MM.1S (cell line): ENCODE measurements around the gene FA2H.
"Not testable (repeated sequence)": the region's sequence is repeated elsewhere in the genome, so short reads cannot be mapped to it uniquely, and the experiment has no call there.

Experiments used
- DNase-seq: peaks from one replicate; pipeline ENCODE4 v3.0.0-alpha.2; 2015
- H2AFZ ChIP-seq: fragments of 300-600 bp; sonication (generic); 2 replicates; pipeline ENCODE4 v1.6.0; 2016; ENCODE audit warnings: antibody characterized with exemption, low read length
- H3F3A ChIP-seq: fragments of 300-600 bp; sonication (generic); 2 replicates; pipeline ENCODE4 v1.6.1; 2016; ENCODE audit warnings: mild to moderate bottlenecking, antibody characterized with exemption, low read length, moderate library complexity, mixed read lengths; ENCODE audit not compliant: insufficient read depth
- H3K27ac ChIP-seq: fragments of 300-600 bp; sonication (generic); 2 replicates; pipeline ENCODE4 v1.5.1; 2016; ENCODE audit warnings: mild to moderate bottlenecking, low read length
- H3K27me3 ChIP-seq: fragments of 300-600 bp; sonication (generic); replicated peaks from 2 replicates; pipeline ENCODE4 v1.6.0; 2016; ENCODE audit warnings: low read length; ENCODE audit not compliant: insufficient read depth
- H3K36me3 ChIP-seq: fragments of 300-600 bp; sonication (generic); replicated peaks from 2 replicates; pipeline ENCODE4 v1.6.1; 2016; ENCODE audit warnings: mild to moderate bottlenecking, low read length, mixed read lengths; ENCODE audit not compliant: insufficient read depth
- H3K4me1 ChIP-seq: fragments of 300-600 bp; sonication (generic); 2 replicates; pipeline ENCODE4 v1.6.1; 2016; ENCODE audit warnings: low read length, mixed read lengths
- H3K4me2 ChIP-seq: fragments of 300-600 bp; sonication (generic); 2 replicates; pipeline ENCODE4 v1.6.0; 2016; ENCODE audit warnings: low read depth, low read length
- H3K4me3 ChIP-seq: fragments of 300-600 bp; sonication (generic); 2 replicates; pipeline ENCODE4 v1.5.1; 2016; ENCODE audit warnings: low read length, mixed read lengths
- H3K79me2 ChIP-seq: fragments of 300-600 bp; sonication (generic); 2 replicates; pipeline ENCODE4 v1.6.1; 2016; ENCODE audit warnings: mixed run types, low read length, mixed read lengths
- H3K9ac ChIP-seq: fragments of 300-600 bp; sonication (generic); 2 replicates; pipeline ENCODE4 v1.6.1; 2016; ENCODE audit warnings: low read length, mixed read lengths
- H3K9me2 ChIP-seq: fragments of 300-600 bp; sonication (generic); replicated peaks from 2 replicates; pipeline ENCODE4 v1.6.1; 2016; ENCODE audit warnings: mild to moderate bottlenecking, low read length, mixed read lengths; ENCODE audit not compliant: insufficient read depth
- H3K9me3 ChIP-seq: fragments of 300-600 bp; sonication (generic); replicated peaks from 2 replicates; pipeline ENCODE4 v1.6.1; 2016; ENCODE audit warnings: mild to moderate bottlenecking, low read length, mixed read lengths; ENCODE audit not compliant: insufficient read depth
- H4K20me1 ChIP-seq: fragments of 300-600 bp; sonication (generic); 2 replicates; pipeline ENCODE4 v1.6.1; 2016; ENCODE audit warnings: mild to moderate bottlenecking, low read length, moderate library complexity, mixed read lengths; ENCODE audit not compliant: insufficient read depth
- CTCF ChIP-seq: fragments of 300-600 bp; sonication (generic); IDR thresholded peaks from 2 replicates; pipeline ENCODE4 v1.5.1; 2016; ENCODE audit warnings: antibody characterized with exemption, low read length, mixed read lengths
- EZH2 ChIP-seq: fragments of 300-600 bp; sonication (generic); optimal IDR thresholded peaks from 2 replicates; pipeline ENCODE3; 2017; ENCODE audit warnings: low read depth, mild to moderate bottlenecking, antibody characterized with exemption, low read length, mixed read lengths
- EZH2phosphoT487 ChIP-seq: fragments of 300-600 bp; sonication (generic); IDR thresholded peaks from 2 replicates; pipeline ENCODE4 v1.6.1; 2018; ENCODE audit warnings: antibody characterized with exemption, low read length

FA2H gene

GRCh38 chr16:74811911-74812310 lies 37.3 kb upstream of the FA2H start:
- H3K27me3 ChIP-seq, result no peaks in the 10 kb centered on the region
- no peaks in the 10 kb centered on the region for H4K20me1 ChIP-seq
- no peak for DNase-seq
- H3K4me3 ChIP-seq, result no peak overlapping the region
- no peaks in the 10 kb centered on the region for H3K79me2 ChIP-seq
- no peak overlapping the region for H3K27ac ChIP-seq
- H3K4me2 ChIP-seq, result no peak overlapping the region
- H2AFZ ChIP-seq, result no peak overlapping the region
- no peak overlapping the region for H3K9ac ChIP-seq
- H3K36me3 ChIP-seq, result no peaks in the 10 kb centered on the region
- no peaks in the 10 kb centered on the region for H3F3A ChIP-seq
- no peak for TF ChIP-seq EZH2
- no peak for TF ChIP-seq EZH2phosphoT487
- no peak for TF ChIP-seq CTCF
- H3K9me3 ChIP-seq, result no peaks in the 10 kb centered on the region
- no peaks in the 10 kb centered on the region for H3K9me2 ChIP-seq
- no peaks in the 10 kb centered on the region for H3K4me1 ChIP-seq

GRCh38 chr16:74811216-74811615 lies 36.6 kb upstream of the FA2H start:
- H2AFZ ChIP-seq, H3K9me2 ChIP-seq, H3K4me1 ChIP-seq, H4K20me1 ChIP-seq, H3K4me2 ChIP-seq, H3K27ac ChIP-seq, H3K9me3 ChIP-seq, H3K36me3 ChIP-seq, H3K9ac ChIP-seq, DNase-seq, H3K79me2 ChIP-seq, H3K27me3 ChIP-seq, H3K4me3 ChIP-seq, H3F3A ChIP-seq: not testable (repeated sequence)

GRCh38 chr16:74807052-74807646 lies 32.5 kb upstream of the FA2H start:
- H3K79me2 ChIP-seq, result no peaks in the 10 kb centered on the region
- no peak overlapping the region for H3K9ac ChIP-seq
- H2AFZ ChIP-seq, result no peak overlapping the region

More at GRCh38 chr16:74807052-74807646, 32.5 kb upstream of the FA2H start:
- Histone ChIP-seq H3F3A (no peaks in the 10 kb centered on the region), H3K9me2 (no peaks in the 10 kb centered on the region), H3K4me2 (no peak overlapping the region), H3K27ac (no peak overlapping the region), H3K27me3 (no peaks in the 10 kb centered on the region), H3K9me3 (no peaks in the 10 kb centered on the region), H3K4me3 (no peak overlapping the region), H3K36me3 (no peaks in the 10 kb centered on the region), H4K20me1 (no peaks in the 10 kb centered on the region), H3K4me1 (no peaks in the 10 kb centered on the region)
- TF ChIP-seq CTCF, result no peak
- no peak for TF ChIP-seq EZH2phosphoT487
- TF ChIP-seq EZH2, result no peak
- DNase-seq, result no peak
